ENCODE data around the gene ANO2.

- TF ChIP-seq ZNF274 (IDR thresholded peaks at IDR 0.05; ENCODE audit: low read depth, low read length) (no peak), SUZ12 (IDR thresholded peaks at IDR 0.05; ENCODE audit: extremely low read depth, insufficient read depth, insufficient read length) (no peak), YY1 (IDR thresholded peaks at IDR 0.05; ENCODE audit: insufficient read depth, insufficient read length) (no peak)
Measured at GRCh38 chr12:5779401-5779800, 165.7 kb downstream of the ANO2 start.
